IPS DF 6.9 (cell line): ENCODE measurements around the gene RRAD.

Experiments
- DNase-seq: peaks from one replicate; pipeline ENCODE4 v3.0.0-alpha.2; 2013; ENCODE audit warnings: low read depth, low spot score
- H3K27ac ChIP-seq: one replicate; pipeline ENCODE4 v1.5.1; 2013; ENCODE audit warnings: low read length, control low read depth
- H3K27me3 ChIP-seq: 2 replicates; pipeline ENCODE4 v1.6.1; 2013; ENCODE audit warnings: mild to moderate bottlenecking, low read length; ENCODE audit not compliant: control insufficient read depth, insufficient read depth
- H3K36me3 ChIP-seq: 2 replicates; pipeline ENCODE4 v1.6.1; 2013; ENCODE audit warnings: low read length; ENCODE audit not compliant: control insufficient read depth, insufficient read depth
- H3K4me1 ChIP-seq: 2 replicates; pipeline ENCODE4 v1.6.1; 2013; ENCODE audit warnings: low read length; ENCODE audit not compliant: control insufficient read depth, insufficient read depth
- H3K4me3 ChIP-seq: 2 replicates; pipeline ENCODE4 v1.5.1; 2013; ENCODE audit warnings: mild to moderate bottlenecking, low read length
- H3K9me3 ChIP-seq: 2 replicates; pipeline ENCODE4 v1.6.1; 2013; ENCODE audit warnings: low read length, inconsistent platforms; ENCODE audit not compliant: control insufficient read depth, insufficient read depth
- WGBS: extraction: QIAGEN DNeasy Blood & Tissue Kit; methylation state at CpG from one replicate; pipeline ENCODE4 v1.1.7; 2013; ENCODE audit warnings: mixed read lengths, missing lambda C conversion rate; ENCODE audit not compliant: insufficient read length, insufficient coverage; 5-methylcytosine and 5-hydroxymethylcytosine counted together

Gene RRAD

DNA sequence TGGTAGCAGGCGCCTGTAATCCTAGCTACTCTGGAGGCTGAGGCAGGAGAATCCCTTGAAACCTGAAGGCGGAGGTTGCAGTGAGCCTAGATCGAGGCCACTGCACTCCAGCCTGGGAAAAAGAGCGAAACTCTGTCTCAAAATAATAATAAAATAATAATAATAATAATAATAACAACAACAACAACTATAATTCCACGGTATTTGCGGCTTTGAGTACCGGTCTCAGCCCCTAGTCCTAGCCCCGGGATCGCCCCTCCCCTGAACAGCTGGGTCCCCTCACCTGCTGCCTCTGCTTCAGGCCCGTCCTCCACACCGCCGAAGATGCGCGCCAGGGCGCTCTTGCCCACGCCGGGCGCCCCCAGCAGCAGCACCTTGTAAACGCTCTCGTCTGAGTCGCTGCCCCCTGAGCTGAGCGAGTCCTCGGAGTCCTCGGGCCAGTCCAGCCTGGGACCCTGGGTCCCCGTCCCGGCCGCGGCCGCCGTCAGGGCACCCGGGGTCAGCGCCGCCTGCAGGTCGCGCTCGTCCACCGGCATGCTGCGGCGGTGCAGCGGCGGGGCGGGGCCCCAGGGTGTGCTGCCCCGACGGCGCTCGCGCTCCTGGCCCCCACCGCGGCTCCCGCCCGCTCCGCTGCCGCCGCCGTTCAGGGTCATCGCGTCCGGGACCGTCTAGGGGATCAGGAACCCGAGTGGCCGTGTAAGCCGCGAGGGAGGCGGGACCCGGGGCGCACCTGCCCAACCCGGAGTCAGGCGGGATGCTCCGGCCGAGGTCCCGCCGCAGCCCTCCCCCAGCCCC, 611 bp downstream of the RRAD start:
- H3K27ac ChIP-seq, result no peak overlapping the region
- no CpG with 5 or more reads among the region's 72 CpGs for WGBS
- H3K4me1 ChIP-seq, result no peaks in the 10 kb centered on the region
- peak overlapping the region; percentile 39; the same call in 1 of the 2 replicates for H3K4me3 ChIP-seq
- H3K36me3 ChIP-seq, result no peaks in the 10 kb centered on the region
- DNase-seq, result no peak
- peaks cover 14% of the 10 kb centered on the region for H3K27me3 ChIP-seq
- H3K9me3 ChIP-seq, result no peaks in the 10 kb centered on the region

DNA sequence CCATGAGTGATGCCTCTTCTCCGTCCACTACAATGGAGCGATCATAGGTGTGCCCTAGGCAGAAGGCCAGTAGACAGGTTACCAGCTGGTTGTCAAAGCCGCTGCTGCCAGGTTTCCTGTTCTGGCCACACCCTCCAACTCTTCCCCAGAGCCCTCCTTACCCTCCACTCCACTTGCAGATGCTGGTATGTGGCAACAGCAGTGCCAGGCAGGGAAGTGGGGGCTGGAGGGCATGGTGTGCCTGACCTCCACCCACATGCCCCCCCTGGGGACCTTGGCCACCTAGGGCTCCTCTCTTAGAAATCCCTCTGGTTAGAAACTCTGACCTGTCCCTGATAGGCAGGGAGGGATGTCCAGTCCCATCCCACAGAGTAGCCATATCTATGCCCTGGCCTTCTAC, 1.5 kb downstream of the RRAD start:
- H3K4me1 ChIP-seq, result no peaks in the 10 kb centered on the region
- H3K36me3 ChIP-seq, result no peaks in the 10 kb centered on the region
- H3K27me3 ChIP-seq, result peaks cover 14% of the 10 kb centered on the region
- H3K4me3 ChIP-seq, result no peak overlapping the region
- no peak overlapping the region for H3K27ac ChIP-seq
- no CpG with 5 or more reads among the region's 3 CpGs for WGBS
- no peaks in the 10 kb centered on the region for H3K9me3 ChIP-seq
- no peak for DNase-seq

DNA sequence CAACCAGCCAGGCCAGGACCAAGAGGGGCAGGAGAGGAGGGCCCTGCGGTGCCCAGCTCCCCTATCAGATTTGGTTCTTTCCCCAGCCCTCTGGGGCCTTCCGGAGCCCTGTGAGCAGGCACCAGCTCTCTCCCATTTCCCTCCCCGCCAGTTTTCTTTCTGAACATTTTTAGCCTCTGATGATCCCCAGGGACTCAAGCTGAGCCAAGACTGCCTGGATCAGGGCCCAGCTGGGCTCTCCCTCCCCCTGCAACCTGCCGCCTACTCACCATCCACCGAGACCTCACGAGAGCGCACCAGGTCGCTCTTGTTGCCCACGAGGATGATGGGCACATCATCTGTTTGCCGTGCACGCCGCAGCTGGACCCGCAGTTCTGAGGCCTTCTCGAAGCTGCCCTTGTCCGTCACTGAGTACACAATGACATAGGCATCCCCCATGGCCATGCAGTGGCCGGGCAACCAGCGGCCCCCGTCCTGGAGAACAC, 2.0 kb downstream of the RRAD start:
- no peak overlapping the region for H3K27ac ChIP-seq
- H3K9me3 ChIP-seq, result no peaks in the 10 kb centered on the region
- no peaks in the 10 kb centered on the region for H3K36me3 ChIP-seq
- no peak overlapping the region for H3K4me3 ChIP-seq
- no peak for DNase-seq
- peaks cover 14% of the 10 kb centered on the region for H3K27me3 ChIP-seq
- no CpG with 5 or more reads among the region's 18 CpGs for WGBS
- H3K4me1 ChIP-seq, result no peaks in the 10 kb centered on the region

DNA sequence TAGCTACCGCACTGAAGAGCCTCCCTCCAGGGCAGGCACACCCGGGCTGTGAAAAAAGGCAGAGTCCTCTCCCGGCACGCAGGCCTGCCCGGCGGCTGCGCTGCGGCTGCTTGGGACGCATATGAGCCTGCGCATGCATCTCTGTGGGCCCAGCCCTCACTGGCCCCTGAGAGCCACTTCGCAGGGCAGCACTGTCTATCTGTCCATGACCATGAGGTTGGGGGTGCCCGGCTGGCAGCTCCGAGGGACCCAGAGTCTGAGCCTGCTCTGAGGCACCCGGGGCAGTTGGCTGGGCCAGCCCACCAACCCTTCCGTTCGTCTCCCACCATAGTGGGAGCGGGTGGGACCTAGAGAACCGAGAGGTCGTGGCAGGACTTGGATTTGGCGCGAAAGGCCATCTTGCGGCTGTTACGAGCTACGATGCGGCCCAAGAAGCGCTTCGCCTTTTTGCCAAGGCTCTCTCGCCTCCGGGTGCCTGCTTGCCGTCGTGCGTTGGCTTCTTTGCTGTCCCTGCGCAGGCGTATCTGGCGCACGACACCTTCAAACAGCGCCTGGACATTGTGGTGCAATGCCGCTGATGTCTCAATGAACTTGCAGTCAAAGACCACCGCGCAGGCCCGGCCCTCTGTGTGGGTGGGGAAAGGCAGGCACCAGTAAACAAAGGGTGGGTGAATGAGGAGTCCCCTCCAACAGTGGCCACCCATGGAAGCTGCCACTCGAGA, 3.4 kb downstream of the RRAD start:
- no peak overlapping the region for H3K4me3 ChIP-seq
- DNase-seq, result no peak
- H3K4me1 ChIP-seq, result no peaks in the 10 kb centered on the region
- WGBS, result no CpG with 5 or more reads among the region's 42 CpGs
- no peaks in the 10 kb centered on the region for H3K36me3 ChIP-seq
- no peak overlapping the region for H3K27ac ChIP-seq
- peaks cover 14% of the 10 kb centered on the region for H3K27me3 ChIP-seq
- H3K9me3 ChIP-seq, result no peaks in the 10 kb centered on the region

DNA sequence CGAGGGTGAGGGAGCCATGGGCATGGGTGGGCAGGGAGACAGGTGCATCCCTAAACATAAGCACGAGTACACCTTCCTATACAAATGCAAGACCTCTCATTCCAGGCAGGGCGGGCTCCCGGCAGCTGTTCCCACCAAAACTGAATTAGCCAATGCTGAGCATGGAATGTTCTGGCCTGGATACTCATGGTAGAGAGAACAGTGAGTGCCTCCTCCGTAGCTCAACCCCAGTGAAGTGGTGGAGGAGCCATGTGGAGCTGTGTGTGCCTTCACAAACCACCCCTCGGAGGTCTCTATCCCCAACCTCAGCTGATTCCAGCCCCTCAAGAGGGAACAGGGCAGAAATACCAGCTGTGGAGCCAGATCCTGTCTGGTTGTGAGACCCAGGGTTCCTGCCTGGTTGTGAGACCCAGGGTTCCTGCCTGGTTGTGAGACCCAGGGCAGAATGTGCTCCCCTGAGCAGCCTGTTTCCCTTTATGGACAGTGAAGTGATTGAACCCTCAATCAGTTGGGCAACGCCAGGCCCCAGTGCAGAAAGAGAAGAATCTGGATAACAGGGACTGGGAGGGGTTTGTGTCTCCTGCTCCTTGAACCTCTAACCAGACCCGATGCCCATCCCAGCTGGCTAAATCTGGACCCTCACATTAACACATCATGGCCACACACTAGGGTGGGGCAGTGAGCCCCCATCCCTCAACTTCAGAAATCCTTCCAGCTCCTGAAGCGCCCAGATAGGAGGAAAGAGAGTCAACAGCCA, 4.2 kb downstream of the RRAD start:
- Histone ChIP-seq H3K36me3 (no peaks in the 10 kb centered on the region), H3K4me1 (no peaks in the 10 kb centered on the region), H3K27me3 (peaks cover 11% of the 10 kb centered on the region), H3K27ac (no peak overlapping the region), H3K4me3 (no peak overlapping the region), H3K9me3 (no peaks in the 10 kb centered on the region)
- no CpG with 5 or more reads among the region's 9 CpGs for WGBS
- DNase-seq, result no peak

DNA sequence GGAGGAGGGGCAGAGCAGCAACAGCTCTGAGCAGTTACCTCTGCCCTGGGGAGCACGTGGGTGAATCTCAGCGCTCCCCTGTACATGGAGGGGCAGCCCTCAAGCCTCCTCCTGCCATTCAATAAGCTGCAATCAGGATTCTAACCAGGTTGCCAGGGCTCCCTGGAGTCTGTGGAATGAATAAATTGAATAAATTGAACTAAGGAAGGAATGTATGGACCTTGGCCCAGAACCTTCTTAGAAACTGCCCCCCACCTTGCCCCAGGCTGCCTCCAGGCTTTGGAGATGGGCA, 5.1 kb downstream of the RRAD start:
- Histone ChIP-seq H3K36me3 (no peaks in the 10 kb centered on the region), H3K4me1 (no peaks in the 10 kb centered on the region), H3K27me3 (peaks cover 3% of the 10 kb centered on the region; the same call in 1 of the 2 replicates), H3K27ac (no peak overlapping the region), H3K9me3 (no peaks in the 10 kb centered on the region), H3K4me3 (no peak overlapping the region)
- no CpG with 5 or more reads among the region's 2 CpGs for whole genome bisulfite sequencing
- DNase-seq, result no peak

DNA sequence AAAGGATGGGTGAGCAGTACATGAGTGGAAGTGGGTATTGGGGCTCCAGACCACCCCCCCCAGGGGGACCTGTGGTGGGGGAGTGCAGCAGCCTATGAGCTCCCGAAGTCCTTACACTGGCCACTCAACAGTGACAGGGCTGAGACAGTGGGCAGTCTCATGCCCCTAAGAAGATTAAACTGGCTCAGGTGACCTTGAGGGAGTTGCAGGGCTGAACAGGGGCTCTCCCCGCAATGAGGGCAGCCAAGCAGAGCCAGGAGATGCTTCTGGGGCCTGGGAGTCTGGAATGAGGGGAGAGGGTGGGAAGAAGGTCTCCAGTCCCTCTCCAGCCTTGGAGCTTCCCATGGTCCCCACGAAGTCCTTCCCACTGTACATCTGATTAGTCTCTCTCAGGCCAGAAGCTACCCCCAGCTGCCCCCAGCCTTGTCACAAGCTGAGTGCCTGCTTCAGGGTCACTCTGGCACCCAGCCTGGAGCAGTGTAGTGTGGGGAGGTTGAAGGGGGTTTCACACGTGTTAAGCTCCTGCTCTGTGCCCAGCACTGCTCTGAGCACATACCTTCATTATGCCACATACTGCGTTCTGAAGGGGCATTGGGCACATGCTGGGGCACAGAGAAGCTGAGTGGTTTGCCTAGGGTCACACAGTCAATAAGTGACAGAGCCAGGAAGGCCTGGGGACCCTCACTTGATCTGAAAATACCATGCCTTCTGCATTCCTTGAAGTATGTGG, 5.6 kb downstream of the RRAD start:
- no peaks in the 10 kb centered on the region for H3K36me3 ChIP-seq
- no peaks in the 10 kb centered on the region for H3K4me1 ChIP-seq
- H3K4me3 ChIP-seq, result no peak overlapping the region
- no peak overlapping the region for H3K27ac ChIP-seq
- peaks cover 2% of the 10 kb centered on the region; the same call in 1 of the 2 replicates for H3K27me3 ChIP-seq
- H3K9me3 ChIP-seq, result no peaks in the 10 kb centered on the region
- WGBS, result no CpG with 5 or more reads among the region's 5 CpGs
- no peak for DNase-seq

DNA sequence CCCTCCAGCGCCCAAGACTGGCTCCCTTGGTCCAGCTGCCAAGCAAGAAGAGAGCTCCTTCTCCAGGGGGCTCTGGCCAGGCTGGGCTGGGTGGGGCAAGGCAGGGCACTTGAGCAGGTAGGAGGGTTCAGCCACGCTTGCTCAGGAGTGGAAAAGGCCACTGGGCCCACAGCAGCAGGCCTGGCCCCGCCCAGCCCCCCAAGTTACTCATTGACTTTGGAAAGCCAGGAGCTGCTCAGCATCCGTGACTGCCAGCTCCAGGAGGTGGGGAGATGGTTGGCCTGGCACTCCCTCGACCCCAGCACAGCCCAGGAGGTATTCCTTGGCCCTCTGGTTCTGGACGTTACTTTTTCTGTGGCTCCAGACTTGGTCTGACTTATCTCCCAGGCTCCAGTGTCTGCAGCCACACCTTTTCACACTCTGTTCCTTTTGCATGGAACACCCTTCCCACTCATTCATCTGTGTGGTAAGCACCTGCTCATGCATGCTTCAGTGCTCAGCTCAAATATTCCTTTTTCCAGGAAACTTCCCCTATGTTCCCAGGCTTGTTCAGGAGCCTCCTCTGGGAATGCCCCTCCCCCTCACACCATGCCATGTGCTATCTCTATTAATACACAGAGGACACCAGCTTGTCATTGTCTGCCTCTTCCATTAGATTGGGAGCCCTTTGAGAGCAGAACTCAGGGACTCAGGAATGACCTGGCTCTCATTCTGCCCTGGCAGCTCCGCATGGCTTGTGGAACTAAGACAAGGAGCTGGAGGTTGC, 6.3 kb downstream of the RRAD start, which contains the start of gene CDH16:
Gene CDH16, minus strand, starts transcription at position 83 of the 766 bp plus-strand sequence. CDS start 820 bp downstream, outside the sequence.
- Histone ChIP-seq H3K4me1 (no peaks in the 10 kb centered on the region), H3K27ac (no peak within 1 kb of the TSS), H3K4me3 (no peak within 1 kb of the TSS), H3K27me3 (peaks cover 2% of the 10 kb centered on the region; the same call in 1 of the 2 replicates), H3K9me3 (no peaks in the 10 kb centered on the region), H3K36me3 (no peaks in the 10 kb centered on the region)
- no peak for DNase-seq
- no CpG with 5 or more reads among the region's 7 CpGs for WGBS

DNA sequence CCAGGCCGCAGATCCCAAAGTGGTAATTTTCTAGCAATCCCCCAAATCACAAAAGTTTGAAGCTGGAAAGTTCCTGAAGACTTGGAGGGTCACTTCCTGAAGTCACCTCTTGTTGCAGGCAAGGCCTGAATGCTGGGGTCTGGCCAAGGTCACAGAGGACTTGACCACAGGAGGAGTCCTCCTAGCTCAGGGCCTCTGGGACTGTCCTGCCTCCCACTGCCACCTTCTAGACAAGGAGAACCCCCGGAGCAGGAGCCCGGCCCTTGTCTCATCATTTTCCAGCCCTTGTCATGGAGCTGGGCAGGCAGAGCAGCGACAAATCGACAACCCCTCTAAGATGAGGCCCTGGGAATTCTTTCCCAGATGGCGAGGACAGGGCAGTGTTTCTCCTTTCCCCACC, 7.0 kb downstream of the RRAD start:
- Histone ChIP-seq H3K36me3 (no peaks in the 10 kb centered on the region), H3K9me3 (no peaks in the 10 kb centered on the region), H3K4me3 (no peak overlapping the region), H3K4me1 (no peaks in the 10 kb centered on the region), H3K27ac (no peak overlapping the region), H3K27me3 (no peaks in the 10 kb centered on the region)
- no peak for DNase-seq
- no CpG with 5 or more reads among the region's 6 CpGs for WGBS
